ENCODE data around the gene PANX3. TPM values are rescaled to one million over a fixed set of nuclear protein-coding genes. Genes with fewer than 3 reads are reported as not detected.

PANX3 gene
- polyA plus RNA-seq, 1 donor (not counting 4 experiments of a cell fraction or from before 2014, with no cell fraction given) = not detected

DNA sequence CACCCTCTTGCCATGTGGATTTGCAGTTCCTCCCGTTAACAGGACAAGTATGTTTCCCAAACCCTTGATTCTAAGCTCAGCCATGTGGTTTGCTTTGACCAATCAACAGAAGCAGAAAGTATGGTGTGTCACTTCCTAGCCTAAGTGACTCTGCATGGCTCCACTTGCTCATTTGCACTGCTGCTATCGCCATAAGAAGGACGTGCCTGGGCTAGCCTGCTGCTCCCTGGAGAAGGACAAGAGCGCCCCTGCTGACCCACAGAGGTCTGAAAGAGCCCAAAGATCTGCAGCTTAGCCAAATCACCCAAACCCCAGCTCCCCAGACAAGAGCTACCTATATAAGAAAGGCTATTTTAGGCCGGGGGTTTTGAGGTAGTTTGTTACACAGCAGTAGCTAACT, 29.4 kb downstream of the PANX3 start:
- no peaks in the 10 kb centered on the region for H3K9me1 ChIP-seq (ENCODE audit: control insufficient read depth, extremely low read depth, insufficient read depth, low read length)
- no peak overlapping the region for H3K4me2 ChIP-seq (ENCODE audit: control insufficient read depth, extremely low read depth, insufficient read depth, low read depth, low read length)
- DNase-seq (ENCODE audit: low read depth, low spot score) (no peak), FAIRE-seq (no peak)
- no peak overlapping the region for H3K4me3 ChIP-seq (ENCODE audit: control insufficient read depth in 2 of 3, extremely low read depth in 1 of 3, insufficient read depth in 2 of 3, low read depth in 1 of 3, low read length in 3 of 3)
- no peaks in the 10 kb centered on the region for H4K20me1 ChIP-seq (ENCODE audit: control insufficient read depth, extremely low read depth, insufficient read depth, low read length)
- H3K27me3 ChIP-seq (ENCODE audit: control insufficient read depth, extremely low read depth, insufficient read depth, low read length) = no peaks in the 10 kb centered on the region
- H3K79me2 ChIP-seq (ENCODE audit: control insufficient read depth, insufficient read depth, low read length) = no peaks in the 10 kb centered on the region
- H3K9ac ChIP-seq (ENCODE audit: control insufficient read depth, extremely low read depth, insufficient read depth, low read length) = no peak overlapping the region
- no peak overlapping the region for H3K27ac ChIP-seq (ENCODE audit: control insufficient read depth, insufficient read depth, low read length)
- dilution Hi-C loops (cut with MboI; ENCODE audit: extremely low pct_ligation_motif_present, low sequenced_read_pairs) = no loop called here
- peaks cover 4% of the 10 kb centered on the region for H3K9me3 ChIP-seq (ENCODE audit: control insufficient read depth, low read depth, low read length)
- peaks cover 4 to 10% of the 10 kb centered on the region in 2 experiments for H3K36me3 ChIP-seq (ENCODE audit: control insufficient read depth in 2 of 2, extremely low read depth in 1 of 2, insufficient read depth in 2 of 2, low read length in 2 of 2)
- H2AFZ ChIP-seq (ENCODE audit: control insufficient read depth, low read length) = no peak overlapping the region
- H3K4me1 ChIP-seq (ENCODE audit: control insufficient read depth, extremely low read depth, insufficient read depth, low read length) = peaks cover 3% of the 10 kb centered on the region
- no peak for TF ChIP-seq EZH2 (IDR thresholded peaks at IDR 0.05; ENCODE audit: low read length)
- TF ChIP-seq, protein P1, sequence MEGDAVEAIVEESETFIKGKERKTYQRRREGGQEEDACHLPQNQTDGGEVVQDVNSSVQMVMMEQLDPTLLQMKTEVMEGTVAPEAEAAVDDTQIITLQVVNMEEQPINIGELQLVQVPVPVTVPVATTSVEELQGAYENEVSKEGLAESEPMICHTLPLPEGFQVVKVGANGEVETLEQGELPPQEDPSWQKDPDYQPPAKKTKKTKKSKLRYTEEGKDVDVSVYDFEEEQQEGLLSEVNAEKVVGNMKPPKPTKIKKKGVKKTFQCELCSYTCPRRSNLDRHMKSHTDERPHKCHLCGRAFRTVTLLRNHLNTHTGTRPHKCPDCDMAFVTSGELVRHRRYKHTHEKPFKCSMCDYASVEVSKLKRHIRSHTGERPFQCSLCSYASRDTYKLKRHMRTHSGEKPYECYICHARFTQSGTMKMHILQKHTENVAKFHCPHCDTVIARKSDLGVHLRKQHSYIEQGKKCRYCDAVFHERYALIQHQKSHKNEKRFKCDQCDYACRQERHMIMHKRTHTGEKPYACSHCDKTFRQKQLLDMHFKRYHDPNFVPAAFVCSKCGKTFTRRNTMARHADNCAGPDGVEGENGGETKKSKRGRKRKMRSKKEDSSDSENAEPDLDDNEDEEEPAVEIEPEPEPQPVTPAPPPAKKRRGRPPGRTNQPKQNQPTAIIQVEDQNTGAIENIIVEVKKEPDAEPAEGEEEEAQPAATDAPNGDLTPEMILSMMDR (optimal IDR thresholded peaks at IDR 0.05 in 1 of 3, IDR thresholded peaks at IDR 0.05 in 1 of 3, conservative IDR thresholded peaks at IDR 0.05 in 1 of 3; ENCODE audit: extremely low read depth in 1 of 3, insufficient read depth in 2 of 3, low read length in 3 of 3) = no peak

GRCh38 chr11:124642628-124643027, 31.4 kb downstream of the PANX3 start:
- Histone ChIP-seq H2AFZ (ENCODE audit: control insufficient read depth, low read length) (no peak overlapping the region), H3K9me3 (ENCODE audit: control insufficient read depth, low read depth, low read length) (peaks cover 4% of the 10 kb centered on the region), H3K27me3 (ENCODE audit: control insufficient read depth, extremely low read depth, insufficient read depth, low read length) (no peaks in the 10 kb centered on the region), H3K4me1 (ENCODE audit: control insufficient read depth, extremely low read depth, insufficient read depth, low read length) (peaks cover 3% of the 10 kb centered on the region), H3K79me2 (ENCODE audit: control insufficient read depth, insufficient read depth, low read length) (no peaks in the 10 kb centered on the region), H3K9me1 (ENCODE audit: control insufficient read depth, extremely low read depth, insufficient read depth, low read length) (no peaks in the 10 kb centered on the region), H3K4me3 (ENCODE audit: control insufficient read depth in 2 of 3, extremely low read depth in 1 of 3, insufficient read depth in 2 of 3, low read depth in 1 of 3, low read length in 3 of 3) (no peak overlapping the region), H4K20me1 (ENCODE audit: control insufficient read depth, extremely low read depth, insufficient read depth, low read length) (no peaks in the 10 kb centered on the region), H3K9ac (ENCODE audit: control insufficient read depth, extremely low read depth, insufficient read depth, low read length) (no peak overlapping the region), H3K27ac (ENCODE audit: control insufficient read depth, insufficient read depth, low read length) (no peak overlapping the region), H3K4me2 (ENCODE audit: control insufficient read depth, extremely low read depth, insufficient read depth, low read depth, low read length) (no peak overlapping the region), H3K36me3 (ENCODE audit: control insufficient read depth in 2 of 2, extremely low read depth in 1 of 2, insufficient read depth in 2 of 2, low read length in 2 of 2) (peaks cover 0 to 5% of the 10 kb centered on the region in 2 experiments)
- dilution Hi-C loops (cut with MboI; ENCODE audit: extremely low pct_ligation_motif_present, low sequenced_read_pairs) = no loop called here
- FAIRE-seq (no peak), DNase-seq (ENCODE audit: low read depth, low spot score) (no peak)
- no peak for TF ChIP-seq EZH2 (IDR thresholded peaks at IDR 0.05; ENCODE audit: low read length)
- TF ChIP-seq, protein P1 (optimal IDR thresholded peaks at IDR 0.05 in 1 of 3, IDR thresholded peaks at IDR 0.05 in 1 of 3, conservative IDR thresholded peaks at IDR 0.05 in 1 of 3; ENCODE audit: extremely low read depth in 1 of 3, insufficient read depth in 2 of 3, low read length in 3 of 3) = no peak
